Fibroblast of lung (primary cell): ENCODE results near the gene ACOX1. TPM values are rescaled to one million over a fixed set of nuclear protein-coding genes. Genes with fewer than 3 reads are reported as not detected.

Experiments
- DNase-seq, 2 donors: peaks; one replicate each; pipeline versions ENCODE4 v3.0.0 to v3.0.0-alpha.2; 2010; ENCODE audit warnings: low read depth in 2 of 2
- H2AFZ ChIP-seq: 2 replicates; pipeline ENCODE4 v1.5.1; 2012; ENCODE audit warnings: low read length, control low read depth, inconsistent platforms
- H3K27ac ChIP-seq: 2 replicates; pipeline ENCODE4 v1.5.1; 2011; ENCODE audit warnings: low read length, control low read depth; ENCODE audit not compliant: insufficient read depth
- H3K27me3 ChIP-seq: 2 replicates; pipeline ENCODE4 v1.5.1; 2011; ENCODE audit warnings: mild to moderate bottlenecking, low read length; ENCODE audit not compliant: control insufficient read depth, insufficient read depth
- H3K36me3 ChIP-seq: 2 replicates; pipeline ENCODE4 v1.5.1; 2011; ENCODE audit warnings: low read length; ENCODE audit not compliant: control insufficient read depth, insufficient read depth
- H3K4me1 ChIP-seq: 2 replicates; pipeline ENCODE4 v1.5.1; 2011; ENCODE audit warnings: low read length; ENCODE audit not compliant: control insufficient read depth, insufficient read depth; ENCODE audit errors: extremely low read depth
- H3K4me2 ChIP-seq: 2 replicates; pipeline ENCODE4 v1.5.1; 2011; ENCODE audit warnings: low read length, control low read depth; ENCODE audit not compliant: insufficient read depth; ENCODE audit errors: extremely low read depth
- H3K4me3 ChIP-seq, 4 experiments: fragments of 200-600 bp in 1 of 4; sonication (generic) in 1 of 4; replicated peaks in 1 of 4; 2 replicates each; pipeline ENCODE4 v1.5.1; 2011 to 2016; ENCODE audit warnings: low read length in 4 of 4, low read depth in 3 of 4, mild to moderate bottlenecking in 3 of 4, control low read depth in 2 of 4, inconsistent platforms in 1 of 4, mixed read lengths in 1 of 4; ENCODE audit not compliant: insufficient read depth in 1 of 4; ENCODE audit errors: control extremely low read depth in 1 of 4
- H3K79me2 ChIP-seq: 2 replicates; pipeline ENCODE4 v1.5.1; 2012; ENCODE audit warnings: mild to moderate bottlenecking, low read length, inconsistent platforms; ENCODE audit not compliant: control insufficient read depth, insufficient read depth
- H3K9ac ChIP-seq: 2 replicates; pipeline ENCODE4 v1.5.1; 2011; ENCODE audit warnings: mild to moderate bottlenecking, low read length, control low read depth; ENCODE audit not compliant: insufficient read depth
- H3K9me3 ChIP-seq: 2 replicates; pipeline ENCODE4 v1.5.1; 2012; ENCODE audit warnings: low read depth, low read length; ENCODE audit not compliant: control insufficient read depth, insufficient read depth
- H4K20me1 ChIP-seq: 2 replicates; pipeline ENCODE4 v1.5.1; 2011; ENCODE audit warnings: low read length; ENCODE audit not compliant: control insufficient read depth, insufficient read depth; ENCODE audit errors: extremely low read depth
- EZH2 ChIP-seq: IDR thresholded peaks from 2 replicates; pipeline ENCODE4 v1.5.1; 2012; ENCODE audit warnings: low read length, control low read depth, mild to moderate bottlenecking; ENCODE audit errors: missing control alignments
- polyA plus RNA-seq, 2 donors: library from polyadenylated mRNA; depleted of rRNA in 1 of 2; stranded (reverse) in 1 of 2; unstranded in 1 of 2; fragments of >200 nt; gene quantifications; 2 replicates each; pipeline ENCODE4 v1.2.1, GENCODE V29; 2011 to 2012; ENCODE audit warnings: missing spikeins in 1 of 2
- total RNA-seq: library from RNA; depleted of rRNA; stranded (reverse); fragments of >200 nt; gene quantifications from 2 replicates; pipeline ENCODE4 v1.2.1, GENCODE V29; 2014
- TF ChIP-seq, protein P1 (sequence below), 2 donors: IDR thresholded peaks in 1 of 2; conservative IDR thresholded peaks in 1 of 2; 1 replicate in 1 of 2; 2 replicates in 1 of 2; pipeline ENCODE4 v1.5.1; 2011 to 2012; ENCODE audit warnings: low read length in 2 of 2, control low read depth in 1 of 2, inconsistent platforms in 1 of 2, low read depth in 1 of 2, mild to moderate bottlenecking in 1 of 2

ACOX1 gene
- total and polyA plus RNA-seq, 2 donors (not counting 1 experiment from before 2014, with no cell fraction given), result 30.0 to 70.5 TPM

- Histone ChIP-seq H3K4me1 (no peaks in the 10 kb centered on the region), H3K4me3 (no peak overlapping the region), H3K79me2 (no peaks in the 10 kb centered on the region), H3K27me3 (no peaks in the 10 kb centered on the region), H2AFZ (no peak overlapping the region), H3K9me3 (no peaks in the 10 kb centered on the region), H3K36me3 (peaks cover 3% of the 10 kb centered on the region), H3K27ac (no peak overlapping the region), H3K4me2 (no peak overlapping the region), H3K9ac (no peak overlapping the region), H4K20me1 (no peaks in the 10 kb centered on the region)
- TF ChIP-seq, protein P1, sequence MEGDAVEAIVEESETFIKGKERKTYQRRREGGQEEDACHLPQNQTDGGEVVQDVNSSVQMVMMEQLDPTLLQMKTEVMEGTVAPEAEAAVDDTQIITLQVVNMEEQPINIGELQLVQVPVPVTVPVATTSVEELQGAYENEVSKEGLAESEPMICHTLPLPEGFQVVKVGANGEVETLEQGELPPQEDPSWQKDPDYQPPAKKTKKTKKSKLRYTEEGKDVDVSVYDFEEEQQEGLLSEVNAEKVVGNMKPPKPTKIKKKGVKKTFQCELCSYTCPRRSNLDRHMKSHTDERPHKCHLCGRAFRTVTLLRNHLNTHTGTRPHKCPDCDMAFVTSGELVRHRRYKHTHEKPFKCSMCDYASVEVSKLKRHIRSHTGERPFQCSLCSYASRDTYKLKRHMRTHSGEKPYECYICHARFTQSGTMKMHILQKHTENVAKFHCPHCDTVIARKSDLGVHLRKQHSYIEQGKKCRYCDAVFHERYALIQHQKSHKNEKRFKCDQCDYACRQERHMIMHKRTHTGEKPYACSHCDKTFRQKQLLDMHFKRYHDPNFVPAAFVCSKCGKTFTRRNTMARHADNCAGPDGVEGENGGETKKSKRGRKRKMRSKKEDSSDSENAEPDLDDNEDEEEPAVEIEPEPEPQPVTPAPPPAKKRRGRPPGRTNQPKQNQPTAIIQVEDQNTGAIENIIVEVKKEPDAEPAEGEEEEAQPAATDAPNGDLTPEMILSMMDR (conservative IDR thresholded peaks at IDR 0.05 in 1 of 2, IDR thresholded peaks at IDR 0.05 in 1 of 2; ENCODE audit: low read depth in 1 of 2, low read length in 2 of 2), result no peak
- DNase-seq, result no peak
Measured at GRCh38 chr17:75920045-75920560, 58.9 kb downstream of the ACOX1 start.

GRCh38 chr17:75919611-75920010 is 59.4 kb downstream of the ACOX1 start:
- H3K9me3 ChIP-seq, result no peaks in the 10 kb centered on the region
- no peak for TF ChIP-seq EZH2
- TF ChIP-seq, protein P1 (conservative IDR thresholded peaks at IDR 0.05 in 1 of 2, IDR thresholded peaks at IDR 0.05 in 1 of 2; ENCODE audit: low read depth in 1 of 2, low read length in 2 of 2), result no peak
- H3K4me2 ChIP-seq, result no peak overlapping the region
- no peaks in the 10 kb centered on the region for H3K79me2 ChIP-seq
- H3K36me3 ChIP-seq, result peaks cover 5% of the 10 kb centered on the region
- H3K27me3 ChIP-seq, result no peaks in the 10 kb centered on the region
- H3K4me1 ChIP-seq, result no peaks in the 10 kb centered on the region
- H3K4me3 ChIP-seq, result no peak overlapping the region
- H3K9ac ChIP-seq, result no peak overlapping the region
- no peak for DNase-seq
- no peak overlapping the region for H3K27ac ChIP-seq
- H2AFZ ChIP-seq, result no peak overlapping the region
- H4K20me1 ChIP-seq, result no peaks in the 10 kb centered on the region

GRCh38 chr17:75917917-75918445 is 61.0 kb downstream of the ACOX1 start:
- Histone ChIP-seq H3K9me3 (no peaks in the 10 kb centered on the region), H3K27ac (no peak overlapping the region), H3K4me2 (no peak overlapping the region), H3K27me3 (no peaks in the 10 kb centered on the region), H4K20me1 (no peaks in the 10 kb centered on the region), H3K9ac (no peak overlapping the region), H3K79me2 (no peaks in the 10 kb centered on the region), H3K4me3 (no peak overlapping the region), H3K4me1 (no peaks in the 10 kb centered on the region), H3K36me3 (peaks cover 2% of the 10 kb centered on the region), H2AFZ (no peak overlapping the region)
- no peak for DNase-seq
- TF ChIP-seq, protein P1 (conservative IDR thresholded peaks at IDR 0.05 in 1 of 2, IDR thresholded peaks at IDR 0.05 in 1 of 2; ENCODE audit: low read depth in 1 of 2, low read length in 2 of 2), result no peak
- no peak for TF ChIP-seq EZH2
